IPS DF 4.7 (cell line): ENCODE data around the gene TGFBR1.

Experiments
- DNase-seq: peaks from one replicate; pipeline ENCODE4 v3.0.0-alpha.2; 2013; ENCODE audit warnings: low spot score; ENCODE audit errors: extremely low read depth

TGFBR1 gene

GRCh38 chr9:99104459-99105151, at the start of gene TGFBR1:
Gene TGFBR1, plus strand, starts transcription at chr9:99105113. Its CDS starts 93 bp downstream, at chr9:99105206.
- DNase-seq: peak; percentile 30

- DNase-seq: no peak
Measured at GRCh38 chr9:99055384-99055783, 49.5 kb upstream of the TGFBR1 start.

- DNase-seq: no peak
Measured at GRCh38 chr9:99056186-99056585, 48.7 kb upstream of the TGFBR1 start.

- no peak for DNase-seq
Measured at GRCh38 chr9:99056886-99057664, 47.8 kb upstream of the TGFBR1 start.

- no peak for DNase-seq
Measured at GRCh38 chr9:99057665-99058625, 47.0 kb upstream of the TGFBR1 start.

GRCh38 chr9:99058964-99059921, 45.7 kb upstream of the TGFBR1 start:
- no peak for DNase-seq

GRCh38 chr9:99060621-99061020, 44.3 kb upstream of the TGFBR1 start:
- no peak for DNase-seq

GRCh38 chr9:99062549-99062948, 42.4 kb upstream of the TGFBR1 start:
- DNase-seq: no peak

GRCh38 chr9:99063522-99063921, 41.4 kb upstream of the TGFBR1 start:
- no peak for DNase-seq

GRCh38 chr9:99066571-99066970, 38.3 kb upstream of the TGFBR1 start:
- no peak for DNase-seq

- no peak for DNase-seq
Measured at GRCh38 chr9:99069075-99069474, 35.8 kb upstream of the TGFBR1 start.

- no peak for DNase-seq
Measured at GRCh38 chr9:99069546-99069945, 35.4 kb upstream of the TGFBR1 start.

GRCh38 chr9:99070681-99071080, 34.2 kb upstream of the TGFBR1 start:
- DNase-seq: no peak

GRCh38 chr9:99071313-99072039, 33.4 kb upstream of the TGFBR1 start:
- DNase-seq: no peak

- no peak for DNase-seq
Measured at GRCh38 chr9:99072040-99072394, 32.9 kb upstream of the TGFBR1 start.

GRCh38 chr9:99073347-99073746, 31.6 kb upstream of the TGFBR1 start:
- no peak for DNase-seq

- DNase-seq: no peak
Measured at GRCh38 chr9:99073985-99074901, 30.7 kb upstream of the TGFBR1 start.

- DNase-seq: no peak
Measured at GRCh38 chr9:99074902-99075245, 30.0 kb upstream of the TGFBR1 start.
